CD4-positive, alpha-beta T cell treated with Interferon gamma for 1 hour (primary cell): Measurements from ENCODE around the gene HIPK3.
"Not testable (repeated sequence)": the region's sequence is repeated elsewhere in the genome, so short reads cannot be mapped to it uniquely, and the experiment has no call there.

ENCODE experiments used
- DNase-seq: peaks from one replicate; pipeline ENCODE4 v3.0.0-alpha.2; 2020

HIPK3 gene

DNA sequence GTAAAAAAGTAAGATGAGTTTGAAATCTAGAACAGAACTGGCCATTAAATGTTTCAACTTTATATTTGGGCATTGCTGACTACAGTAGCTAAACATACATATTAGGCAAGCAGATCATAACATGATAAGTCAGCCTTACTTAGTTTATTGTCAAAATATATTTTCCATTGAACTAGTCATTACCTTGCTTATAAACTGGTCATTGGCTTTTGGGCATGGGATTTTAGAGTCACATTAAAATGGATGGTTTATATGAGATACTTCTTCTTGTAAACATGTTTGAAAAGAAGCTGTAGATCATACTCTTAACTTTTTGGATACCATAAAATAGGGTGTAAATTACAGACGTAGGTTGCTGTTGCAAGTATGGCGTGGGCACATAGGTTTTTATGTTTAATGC, 2.7 kb downstream of the HIPK3 start:
- DNase-seq: no peak

- not testable (repeated sequence) for DNase-seq
These were observed 4.2 kb downstream of the HIPK3 start for GRCh38 chr11:33261350-33261749.

DNA sequence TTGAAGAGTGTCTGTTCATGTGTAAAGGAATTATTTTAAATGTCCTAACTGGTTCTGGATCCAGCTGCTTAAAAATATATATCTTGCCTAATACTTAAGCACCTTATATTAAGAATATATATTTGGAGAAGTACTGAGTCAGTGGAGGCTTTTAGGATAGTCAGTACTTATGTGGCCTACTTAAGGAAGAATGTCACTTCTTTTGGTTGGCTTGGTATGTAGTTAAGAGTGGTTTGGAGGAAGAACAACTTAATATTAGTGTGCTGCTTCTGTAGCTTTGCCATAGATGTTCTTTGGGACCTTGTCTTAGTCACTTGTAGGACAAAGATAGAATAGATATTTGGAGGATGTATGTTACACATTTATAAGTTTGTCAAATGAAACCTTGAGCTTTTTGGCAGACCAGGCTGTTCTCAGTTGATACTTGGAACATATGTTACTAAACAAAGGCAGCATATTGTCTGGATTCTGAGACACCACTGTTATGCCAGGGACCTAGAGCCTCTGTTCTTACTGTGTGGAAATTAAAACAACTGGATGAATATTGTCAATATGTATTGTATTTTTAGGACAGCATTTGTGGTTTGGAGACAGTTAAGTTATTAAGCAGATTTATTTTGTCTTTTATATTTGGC, 4.9 kb downstream of the HIPK3 start:
- no peak for DNase-seq

DNA sequence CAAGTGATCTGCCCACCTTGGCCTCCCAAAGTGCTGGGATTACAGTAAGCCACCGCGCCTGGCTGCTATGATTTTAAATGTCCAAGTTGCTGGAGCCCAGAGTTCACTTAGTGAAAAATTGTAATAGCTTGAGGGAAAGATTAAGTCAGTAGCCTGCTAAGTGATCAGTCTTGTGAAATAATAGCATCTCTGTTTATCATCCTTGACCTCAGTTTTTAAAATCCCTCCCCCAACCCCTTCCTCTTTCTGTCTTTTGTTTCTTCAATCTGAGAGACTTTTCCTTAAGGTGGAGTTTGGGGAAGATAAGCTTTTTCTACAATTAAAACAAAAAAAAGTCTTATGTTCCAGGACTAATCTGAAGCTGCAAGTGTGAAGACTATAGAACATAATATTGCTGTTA, 6.4 kb downstream of the HIPK3 start:
- DNase-seq: no peak

GRCh38 chr11:33264926-33265325, 7.7 kb downstream of the HIPK3 start:
- no peak for DNase-seq

DNA sequence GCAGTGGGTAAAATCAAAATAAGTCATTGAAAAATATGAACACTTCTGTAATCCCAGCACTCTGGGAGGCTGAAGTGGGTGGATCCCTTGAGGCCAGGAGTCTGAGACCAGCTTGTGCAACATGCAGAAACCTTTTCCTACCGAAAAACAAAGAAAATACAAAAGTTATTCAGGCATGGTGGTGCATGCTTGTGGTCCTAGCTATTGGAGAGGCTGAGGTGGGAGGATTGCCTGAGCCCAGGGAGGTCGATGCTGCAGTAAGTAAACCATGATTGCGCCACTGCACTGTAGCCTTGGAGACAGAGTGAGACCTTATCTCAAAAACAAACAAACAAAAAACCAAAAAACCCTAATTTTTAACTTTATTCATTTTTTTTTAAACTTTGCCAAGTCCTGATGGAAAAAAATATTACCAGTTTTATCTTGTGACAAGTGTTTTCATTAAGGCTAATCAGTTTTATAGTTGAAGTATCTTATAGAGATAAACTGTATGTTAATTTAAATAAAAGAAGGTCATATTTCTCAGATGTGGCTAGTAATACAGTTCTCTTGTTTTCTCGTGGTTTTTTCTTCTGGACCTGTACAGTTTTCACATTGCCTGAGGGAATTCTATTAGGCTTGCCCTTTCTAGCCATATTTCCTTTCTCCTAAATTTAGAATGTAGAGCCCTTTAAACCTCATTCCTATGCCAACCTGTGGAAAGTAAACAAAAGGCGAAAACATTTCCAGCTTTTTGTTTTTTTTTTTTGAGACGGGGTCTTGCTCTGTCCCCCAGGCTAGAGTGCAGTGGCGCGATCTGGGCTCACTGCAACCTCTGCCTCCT, 9.4 kb downstream of the HIPK3 start:
- DNase-seq: no peak

DNA sequence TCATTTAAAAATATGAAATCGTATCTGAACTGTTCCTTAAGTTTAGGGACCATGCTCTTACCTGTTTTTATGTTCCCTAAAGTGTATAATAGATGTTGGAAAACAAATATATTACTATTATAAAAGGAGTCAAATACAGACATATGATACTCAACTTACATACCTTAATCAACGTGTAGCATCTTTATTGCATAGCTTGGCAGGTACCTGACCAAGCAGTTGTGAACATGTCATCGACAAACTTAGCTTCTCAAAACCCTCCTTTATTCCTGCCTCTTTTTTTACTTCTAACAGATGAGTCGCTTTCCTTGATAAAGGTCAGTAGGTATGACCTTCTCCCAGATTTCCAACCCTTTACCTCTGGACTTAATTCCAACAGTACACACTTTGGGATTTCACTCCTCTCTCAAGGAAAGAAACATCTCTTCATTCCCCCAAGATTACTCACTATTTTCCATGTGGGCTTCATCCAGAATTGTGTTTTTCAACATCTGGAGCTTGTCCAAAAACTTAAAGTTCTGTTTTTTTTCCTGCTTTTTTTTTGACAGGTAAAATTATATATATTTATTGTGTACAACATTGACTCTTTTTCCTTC, 11.9 kb downstream of the HIPK3 start:
- no peak for DNase-seq

DNA sequence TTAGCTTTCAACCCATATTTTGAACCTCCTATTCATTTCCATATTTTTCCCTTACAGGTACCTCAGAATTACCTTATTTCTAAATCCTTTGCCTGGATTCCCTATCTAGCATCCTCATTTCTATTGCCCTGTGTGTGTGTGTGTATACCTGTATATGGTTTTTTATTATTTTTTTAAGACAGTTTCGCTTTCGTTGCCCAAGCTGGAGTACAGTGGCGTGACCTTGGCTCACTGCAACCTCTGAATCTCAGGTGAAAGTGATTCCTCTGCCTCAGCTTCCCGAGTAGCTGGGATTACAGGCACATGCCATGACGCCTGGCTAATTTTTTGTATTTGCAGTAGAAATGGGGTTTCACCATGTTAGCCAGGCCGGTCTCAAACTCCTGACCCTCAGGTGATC, 12.6 kb downstream of the HIPK3 start:
- DNase-seq: no peak

GRCh38 chr11:33271059-33271458, 13.9 kb downstream of the HIPK3 start:
- DNase-seq: no peak

DNA sequence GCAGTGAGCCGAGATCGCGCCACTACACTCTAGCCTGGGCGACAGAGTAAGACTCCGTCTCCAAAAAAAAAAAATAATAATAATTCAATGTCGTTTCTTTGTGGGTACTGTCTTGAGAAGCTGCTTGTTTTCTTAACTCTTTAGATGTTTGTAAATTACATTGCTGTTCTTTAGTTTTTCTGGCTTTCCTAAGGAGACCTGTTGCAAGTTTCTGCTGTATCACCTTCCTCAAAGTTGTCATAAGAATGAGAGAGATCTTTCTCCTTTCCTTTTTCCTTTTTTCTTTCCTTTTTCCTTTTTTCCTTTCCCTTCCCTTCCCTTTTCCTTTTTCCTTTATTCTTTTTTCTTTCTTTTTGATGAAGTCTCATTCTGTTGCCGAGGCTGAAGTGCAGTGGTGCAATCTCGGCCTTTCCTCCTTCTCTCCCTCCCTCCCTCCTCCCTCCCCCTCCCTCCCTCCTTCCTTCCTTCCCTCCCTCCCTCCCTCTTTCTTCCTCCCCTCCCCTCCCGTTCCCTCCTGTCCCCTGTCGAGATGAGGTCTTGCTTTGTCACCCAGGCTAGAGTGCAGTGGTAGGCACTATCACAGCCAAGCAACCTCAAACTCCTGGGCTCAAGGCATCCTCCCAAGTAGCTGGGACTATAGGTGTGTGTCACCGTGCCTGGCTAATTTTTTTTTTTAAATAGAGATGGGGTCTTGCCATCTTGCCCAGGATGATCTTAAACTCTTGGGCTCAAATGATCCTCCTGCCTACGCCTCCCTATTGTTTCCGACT, 15.3 kb downstream of the HIPK3 start:
- no peak for DNase-seq

DNA sequence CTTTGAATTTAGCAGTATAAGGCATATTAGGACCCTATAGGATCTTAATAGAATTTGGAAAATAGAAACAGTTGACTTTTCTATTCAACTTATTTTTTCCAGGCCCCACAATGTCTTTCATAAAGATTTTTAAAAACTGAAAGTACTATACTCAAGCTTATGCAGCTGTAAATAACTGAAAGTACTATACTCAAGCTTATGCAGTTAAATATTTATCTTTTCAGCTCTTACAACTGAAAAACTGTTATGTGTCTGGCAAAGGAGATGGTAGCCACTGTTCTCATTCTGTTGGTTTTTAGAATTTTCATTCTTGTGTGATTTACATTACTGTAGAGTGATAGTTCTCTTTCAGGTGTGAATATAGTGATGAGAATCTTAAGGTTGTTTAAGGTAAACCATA, 16.5 kb downstream of the HIPK3 start:
- DNase-seq: no peak

DNA sequence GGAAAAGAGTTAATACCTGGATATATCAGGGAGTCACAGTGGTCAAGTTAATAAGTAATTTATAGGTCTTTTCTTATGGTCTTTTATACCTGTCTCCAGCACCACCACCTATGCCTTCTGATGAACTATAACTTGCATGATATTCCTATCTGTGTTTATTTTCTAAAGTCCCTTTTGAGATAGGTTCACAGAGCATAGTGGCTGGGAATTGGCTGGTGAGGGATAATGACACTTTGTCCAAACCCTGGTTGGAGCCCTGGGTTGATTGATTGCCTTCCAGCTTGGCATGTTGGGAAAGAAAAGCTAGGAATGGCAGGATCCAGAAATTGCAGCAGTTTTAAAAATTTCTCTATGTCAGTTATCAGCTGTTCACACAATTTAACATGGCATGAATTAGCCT, 23.2 kb downstream of the HIPK3 start:
- no peak for DNase-seq

DNA sequence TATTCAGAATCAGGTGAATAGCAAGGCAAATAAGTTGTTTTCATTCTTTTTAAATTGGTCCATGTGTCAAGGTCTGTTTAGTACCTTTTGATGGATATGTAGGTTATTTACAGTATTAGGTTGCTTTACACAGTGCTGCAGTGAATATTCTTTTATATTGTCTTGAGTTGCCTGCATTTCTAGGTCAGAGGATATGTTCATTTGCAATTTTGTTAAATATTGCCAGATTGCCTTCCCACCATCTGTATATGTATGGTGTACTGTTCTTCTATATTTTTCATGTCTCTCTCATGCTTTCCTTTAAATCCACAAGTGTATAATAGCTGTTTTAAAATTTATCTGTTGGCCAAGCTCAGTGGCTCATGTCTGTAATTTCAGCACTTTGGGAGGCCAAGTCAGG, 24.6 kb downstream of the HIPK3 start:
- DNase-seq: no peak

DNA sequence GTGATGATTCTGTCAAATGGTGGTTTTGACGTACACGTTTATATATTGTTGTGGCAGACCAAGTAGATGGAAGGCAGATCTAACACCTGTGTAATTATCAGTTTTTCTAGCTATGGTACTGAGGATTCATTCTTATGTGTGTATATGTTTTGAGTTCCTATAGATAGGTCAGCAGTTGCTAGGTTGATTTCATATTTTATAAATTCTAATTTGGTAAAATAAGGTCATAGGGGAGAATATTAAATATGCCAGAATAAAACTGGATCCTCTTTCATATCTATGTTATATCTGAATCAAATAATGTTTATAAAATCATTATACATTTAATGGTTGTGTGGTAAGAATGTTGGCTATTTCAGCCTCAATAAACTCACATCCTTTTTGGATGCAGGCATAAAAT, 27.6 kb downstream of the HIPK3 start:
- no peak for DNase-seq

- no peak for DNase-seq
These were observed 33.1 kb downstream of the HIPK3 start for GRCh38 chr11:33290319-33290718.

DNA sequence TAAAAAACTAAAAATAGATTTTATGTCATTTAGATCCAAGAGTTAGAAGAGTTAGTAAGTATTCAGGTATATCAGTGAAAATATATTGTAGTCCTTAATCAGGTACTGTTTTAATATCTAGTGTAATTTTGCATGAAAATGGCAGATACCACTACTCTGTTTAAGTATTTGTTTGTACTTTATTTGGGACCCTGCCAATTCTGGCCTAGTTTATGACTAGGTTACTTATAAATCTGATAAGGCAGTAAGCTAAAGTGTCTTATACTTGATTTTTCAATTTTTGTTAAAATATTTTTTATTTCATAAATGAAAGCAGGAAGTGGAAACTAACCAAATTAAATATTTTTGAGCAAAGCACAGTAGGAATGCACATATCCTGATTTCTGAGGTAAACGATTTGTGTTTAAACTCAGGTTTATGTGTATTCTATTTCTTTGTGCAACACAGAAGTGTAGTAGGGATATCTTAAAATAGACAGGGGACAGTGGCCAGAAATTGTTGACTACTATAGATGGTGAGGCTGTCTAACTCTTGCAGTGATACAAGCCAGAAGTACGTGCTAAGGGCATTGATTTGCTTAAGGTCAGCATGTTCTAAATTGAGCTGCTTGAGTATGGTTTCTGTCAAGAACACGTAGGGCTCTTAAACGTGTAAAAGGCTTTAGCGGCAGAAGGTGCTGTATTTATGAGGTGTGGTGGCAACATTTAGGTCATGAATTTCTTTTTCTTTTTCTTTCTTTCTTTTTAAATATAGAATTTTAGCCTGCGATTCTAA, 34.0 kb downstream of the HIPK3 start:
- no peak for DNase-seq

DNA sequence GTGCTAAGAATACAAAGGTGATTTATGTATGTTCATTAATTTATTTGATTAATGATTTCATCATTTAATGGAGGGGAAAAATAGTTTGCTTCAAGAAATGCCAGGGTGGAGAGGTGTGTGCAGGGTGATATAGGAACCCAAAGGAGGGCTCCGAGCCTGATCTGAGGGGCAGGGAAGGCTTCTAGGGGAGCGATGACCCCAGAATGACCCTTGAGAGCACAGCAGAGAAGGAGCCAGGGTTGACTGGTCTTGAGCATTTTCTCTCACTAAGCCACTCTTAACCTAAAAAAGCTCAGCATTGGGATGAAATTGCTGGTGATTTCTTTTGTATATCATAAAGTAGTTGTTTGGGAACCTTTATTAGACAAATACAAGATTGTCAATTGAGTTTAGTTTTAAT, 35.1 kb downstream of the HIPK3 start:
- DNase-seq: no peak

GRCh38 chr11:33294224-33294623, 37.0 kb downstream of the HIPK3 start:
- DNase-seq: no peak

DNA sequence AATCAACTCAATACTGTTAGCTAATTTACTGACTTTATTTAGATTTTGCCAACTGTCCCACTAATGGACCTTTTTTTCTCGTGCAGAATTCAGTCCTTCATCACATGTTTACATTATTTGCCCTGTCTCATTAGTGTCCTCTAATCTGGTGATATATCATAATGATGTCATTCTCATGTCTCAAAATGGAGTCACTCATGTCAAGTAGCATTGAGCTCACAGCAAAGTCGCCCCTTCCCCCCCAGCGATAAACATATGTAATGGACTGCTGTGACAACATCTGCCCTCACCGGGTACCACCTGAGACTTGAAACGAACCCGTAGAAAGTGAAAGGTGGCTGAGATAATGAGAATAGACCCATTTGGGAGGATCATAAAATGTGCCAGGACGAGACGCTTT, 37.6 kb downstream of the HIPK3 start:
- no peak for DNase-seq

DNA sequence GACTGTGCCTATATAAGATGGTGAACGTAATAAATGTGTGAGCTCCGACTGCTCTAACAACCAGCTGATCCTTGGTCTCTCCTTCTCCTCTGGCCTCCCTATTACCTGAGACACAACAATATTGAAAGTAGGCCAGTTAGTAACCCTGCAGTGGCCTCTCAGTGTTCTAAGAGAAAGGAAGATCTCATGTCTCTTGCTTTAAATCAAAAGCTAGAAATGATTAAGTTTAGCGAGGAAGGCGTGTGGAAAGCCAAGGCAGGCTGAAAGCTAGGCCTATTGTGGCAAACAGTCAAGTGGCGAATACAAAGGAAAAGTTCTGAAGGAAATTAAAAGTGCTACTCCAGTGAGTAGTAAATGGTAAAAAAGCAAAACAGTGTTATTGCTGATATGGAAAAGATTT, 39.5 kb downstream of the HIPK3 start:
- DNase-seq: no peak

DNA sequence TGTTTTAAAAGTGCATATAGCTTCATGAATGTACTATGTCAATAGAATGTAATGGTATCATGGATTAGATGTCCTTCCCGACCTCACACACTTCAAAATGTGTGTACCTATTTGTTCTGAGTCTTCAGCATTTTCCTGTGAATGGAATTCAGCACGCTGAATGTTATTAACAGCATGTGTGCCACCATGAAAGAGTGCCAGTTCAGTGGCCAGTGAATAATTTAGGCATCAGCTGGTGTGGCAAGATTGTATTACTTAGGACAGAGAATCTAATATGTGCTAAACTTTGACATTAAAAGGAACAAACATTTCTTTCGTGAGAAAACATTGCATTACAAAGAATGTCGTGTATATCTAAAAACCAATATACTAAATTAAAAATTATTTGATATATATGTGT, 46.4 kb downstream of the HIPK3 start:
- no peak for DNase-seq

GRCh38 chr11:33306821-33307220, 49.6 kb downstream of the HIPK3 start:
- not testable (repeated sequence) for DNase-seq

DNA sequence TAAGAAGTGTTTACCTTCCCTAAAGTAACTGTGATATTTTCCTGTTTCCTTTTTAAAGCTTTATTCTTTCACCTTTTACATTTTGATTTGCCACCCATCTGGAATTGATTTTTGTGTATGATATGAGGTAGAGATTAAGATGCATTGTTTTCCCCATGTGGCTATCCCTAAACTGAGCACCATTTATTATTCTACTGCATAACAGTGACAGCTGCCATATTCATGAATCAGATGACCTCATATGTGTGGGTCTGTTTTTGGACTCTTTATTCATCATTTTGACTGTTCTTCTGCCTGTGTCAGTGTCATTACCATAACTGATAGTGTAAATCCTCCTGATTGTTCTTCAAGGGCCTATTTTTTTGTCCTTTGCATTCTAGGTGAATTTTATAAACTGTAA, 50.8 kb downstream of the HIPK3 start:
- DNase-seq: no peak
